ENCODE results near the gene MAPK10. TPM values are rescaled to one million over a fixed set of nuclear protein-coding genes. Genes with fewer than 3 reads are reported as not detected.

Gene MAPK10
- polyA plus RNA-seq, 2 of the 4 experiments (the other 2 are of a cell fraction) = 1.4 to 3.4 TPM

GRCh38 chr4:86249074-86249473 is 110.8 kb downstream of the MAPK10 start:
- DNase-seq (ENCODE audit: low read depth in 1 of 2, low spot score in 1 of 2) (no peak), FAIRE-seq (no peak), ATAC-seq (no peak)
- no peak overlapping the region for H3K4me3 ChIP-seq
- TF ChIP-seq POLR2A (IDR thresholded peaks at IDR 0.05; ENCODE audit: low read length) (no peak), MAFK (IDR thresholded peaks at IDR 0.05; ENCODE audit: partially characterized antibody) (no peak), RFX5 (IDR thresholded peaks at IDR 0.05) (no peak), SREBF2 (IDR thresholded peaks at IDR 0.05) (no peak), CEBPB (IDR thresholded peaks at IDR 0.05) (no peak), ZC3H11A (IDR thresholded peaks at IDR 0.05) (no peak)
- TF ChIP-seq, protein P1, sequence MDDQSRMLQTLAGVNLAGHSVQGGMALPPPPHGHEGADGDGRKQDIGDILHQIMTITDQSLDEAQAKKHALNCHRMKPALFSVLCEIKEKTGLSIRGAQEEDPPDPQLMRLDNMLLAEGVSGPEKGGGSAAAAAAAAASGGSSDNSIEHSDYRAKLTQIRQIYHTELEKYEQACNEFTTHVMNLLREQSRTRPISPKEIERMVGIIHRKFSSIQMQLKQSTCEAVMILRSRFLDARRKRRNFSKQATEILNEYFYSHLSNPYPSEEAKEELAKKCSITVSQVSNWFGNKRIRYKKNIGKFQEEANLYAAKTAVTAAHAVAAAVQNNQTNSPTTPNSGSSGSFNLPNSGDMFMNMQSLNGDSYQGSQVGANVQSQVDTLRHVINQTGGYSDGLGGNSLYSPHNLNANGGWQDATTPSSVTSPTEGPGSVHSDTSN (IDR thresholded peaks at IDR 0.05) = no peak
- TF ChIP-seq, protein P2, sequence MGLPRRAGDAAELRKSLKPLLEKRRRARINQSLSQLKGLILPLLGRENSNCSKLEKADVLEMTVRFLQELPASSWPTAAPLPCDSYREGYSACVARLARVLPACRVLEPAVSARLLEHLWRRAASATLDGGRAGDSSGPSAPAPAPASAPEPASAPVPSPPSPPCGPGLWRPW (IDR thresholded peaks at IDR 0.05) = no peak
- TF ChIP-seq, protein P3, sequence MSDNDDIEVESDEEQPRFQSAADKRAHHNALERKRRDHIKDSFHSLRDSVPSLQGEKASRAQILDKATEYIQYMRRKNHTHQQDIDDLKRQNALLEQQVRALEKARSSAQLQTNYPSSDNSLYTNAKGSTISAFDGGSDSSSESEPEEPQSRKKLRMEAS (IDR thresholded peaks at IDR 0.05) = no peak
- no peak overlapping the region for H3K27ac ChIP-seq
- 91% methylated on average over 2 of the region's 2 CpGs for WGBS (ENCODE audit: missing lambda C conversion rate)
- H3K4me1 ChIP-seq = no peaks in the 10 kb centered on the region
- no peak overlapping the region for H3K4me2 ChIP-seq
- ChIA-PET CTCF (no interaction called here), POLR2A (no interaction called here)
- H3K9me3 ChIP-seq = no peaks in the 10 kb centered on the region

- ATAC-seq (no peak), DNase-seq (ENCODE audit: low read depth in 1 of 2, low spot score in 1 of 2) (no peak), FAIRE-seq (no peak)
- H3K4me2 ChIP-seq = no peak overlapping the region
- no peaks in the 10 kb centered on the region for H3K4me1 ChIP-seq
- WGBS (ENCODE audit: missing lambda C conversion rate) = 72% methylated on average over 3 of the region's 3 CpGs
- POLR2A ChIA-PET = no interaction called here
- TF ChIP-seq TFCP2L1 (CRISPR knock-in tag; IDR thresholded peaks at IDR 0.05) (no peak), EP300 (IDR thresholded peaks at IDR 0.05) (no peak), FOXS1 (CRISPR knock-in tag; IDR thresholded peaks at IDR 0.05) (no peak), MAFK (IDR thresholded peaks at IDR 0.05; ENCODE audit: partially characterized antibody) (no peak), HMGXB4 (CRISPR knock-in tag; IDR thresholded peaks at IDR 0.05; ENCODE audit: borderline replicate concordance) (no peak), ATOH8 (CRISPR knock-in tag; IDR thresholded peaks at IDR 0.05; ENCODE audit: low read depth) (no peak), HEYL (CRISPR knock-in tag; IDR thresholded peaks at IDR 0.05) (no peak), SREBF2 (IDR thresholded peaks at IDR 0.05) (no peak), MAZ (IDR thresholded peaks at IDR 0.05; ENCODE audit: borderline replicate concordance, low read depth, low read length) (no peak), EHF (CRISPR knock-in tag; IDR thresholded peaks at IDR 0.05) (no peak), CHD2 (IDR thresholded peaks at IDR 0.05; ENCODE audit: low read length, partially characterized antibody) (no peak), RNF2 (IDR thresholded peaks at IDR 0.05; ENCODE audit: borderline replicate concordance, low read depth) (no peak), ZFP36 (IDR thresholded peaks at IDR 0.05; ENCODE audit: borderline replicate concordance, partially characterized antibody) (no peak), NPAS2 (CRISPR knock-in tag; IDR thresholded peaks at IDR 0.05; ENCODE audit: borderline replicate concordance) (no peak), EHMT2 (IDR thresholded peaks at IDR 0.05; ENCODE audit: low read depth) (no peak), JUN (IDR thresholded peaks at IDR 0.05) (no peak), HOXA7 (CRISPR knock-in tag; IDR thresholded peaks at IDR 0.05) (no peak), ZNF302 (CRISPR knock-in tag; IDR thresholded peaks at IDR 0.05) (no peak), ESRRA (IDR thresholded peaks at IDR 0.05; ENCODE audit: borderline replicate concordance, low read length) (no peak)
- TF ChIP-seq, protein P4, sequence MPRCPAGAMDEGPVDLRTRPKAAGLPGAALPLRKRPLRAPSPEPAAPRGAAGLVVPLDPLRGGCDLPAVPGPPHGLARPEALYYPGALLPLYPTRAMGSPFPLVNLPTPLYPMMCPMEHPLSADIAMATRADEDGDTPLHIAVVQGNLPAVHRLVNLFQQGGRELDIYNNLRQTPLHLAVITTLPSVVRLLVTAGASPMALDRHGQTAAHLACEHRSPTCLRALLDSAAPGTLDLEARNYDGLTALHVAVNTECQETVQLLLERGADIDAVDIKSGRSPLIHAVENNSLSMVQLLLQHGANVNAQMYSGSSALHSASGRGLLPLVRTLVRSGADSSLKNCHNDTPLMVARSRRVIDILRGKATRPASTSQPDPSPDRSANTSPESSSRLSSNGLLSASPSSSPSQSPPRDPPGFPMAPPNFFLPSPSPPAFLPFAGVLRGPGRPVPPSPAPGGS (IDR thresholded peaks at IDR 0.05) = no peak
- no peak overlapping the region for H3K27ac ChIP-seq
- H3K4me3 ChIP-seq = no peak overlapping the region
- no peaks in the 10 kb centered on the region for H3K9me3 ChIP-seq
- CTCF ChIA-PET = no interaction called here
Observed at GRCh38 chr4:86247906-86248305, 111.9 kb downstream of the MAPK10 start.
